Aorta (tissue), 5 donors: ENCODE results near the gene TBC1D30. TPM values are rescaled to one million over a fixed set of nuclear protein-coding genes. Genes with fewer than 3 reads are reported as not detected.

Experiments
- ATAC-seq: fragments of 200-7000 bp; cut with Tn5 transposase; one replicate; pipeline ENCODE4 v1.9.1; 2022; ENCODE audit warnings: moderate library complexity; ENCODE audit not compliant: low FRiP score
- DNase-seq, 2 donors: peaks; one replicate each; pipeline ENCODE4 v3.0.0-alpha.2; 2020
- H3K27ac ChIP-seq, 2 donors: one replicate each; pipeline ENCODE4 v1.5.1; 2013; ENCODE audit warnings: low read length in 2 of 2, mild to moderate bottlenecking in 2 of 2, moderate library complexity in 2 of 2, control low read depth in 1 of 2, inconsistent platforms in 1 of 2, low read depth in 1 of 2
- H3K27me3 ChIP-seq, 2 donors: one replicate each; pipeline ENCODE4 v1.6.1; 2013; ENCODE audit warnings: control low read depth in 1 of 2, low read length in 1 of 2, mild to moderate bottlenecking in 1 of 2, moderate library complexity in 1 of 2; ENCODE audit not compliant: insufficient read depth in 2 of 2, control insufficient read depth in 1 of 2
- H3K36me3 ChIP-seq, 2 donors: one replicate each; pipeline ENCODE4 v1.6.1; 2013; ENCODE audit warnings: control low read depth in 1 of 2, low read length in 1 of 2, mild to moderate bottlenecking in 1 of 2; ENCODE audit not compliant: insufficient read depth in 2 of 2, control insufficient read depth in 1 of 2
- H3K4me1 ChIP-seq, 2 donors: one replicate each; pipeline ENCODE4 v1.6.1; 2013; ENCODE audit warnings: low read length in 2 of 2, control low read depth in 1 of 2, mild to moderate bottlenecking in 1 of 2, moderate library complexity in 1 of 2; ENCODE audit not compliant: insufficient read depth in 2 of 2, control insufficient read depth in 1 of 2
- H3K4me3 ChIP-seq, 2 donors: one replicate each; pipeline ENCODE4 v1.5.1; 2013; ENCODE audit warnings: low read length in 2 of 2, control low read depth in 1 of 2, mild to moderate bottlenecking in 1 of 2
- H3K9me3 ChIP-seq: one replicate; pipeline ENCODE4 v1.6.1; 2013; ENCODE audit warnings: mild to moderate bottlenecking, low read length; ENCODE audit not compliant: control insufficient read depth
- WGBS, 2 donors: extraction: QIAGEN DNeasy Blood & Tissue Kit; methylation state at CpG; one replicate each; pipeline ENCODE4 v1.1.7; 2013; 5-methylcytosine and 5-hydroxymethylcytosine counted together
- intact Hi-C, 2 donors: fragments of 100-400 bp; cut with DNase I; formaldehyde crosslinking; loops; one replicate each; pipeline versions ENCODE4 v1.14.2 to v1.15.0; 2022
- polyA plus RNA-seq, 2 donors: library from polyadenylated mRNA; stranded (reverse); fragments of 200-250 nt; gene quantifications; one replicate each; pipeline ENCODE4 v1.2.3, GENCODE V29; 2013
- total RNA-seq, 2 donors: library from RNA; stranded (reverse); fragmentation: NEBNext Ultra II Directional; extraction: Animal tissue kit (Norgen Biotek cat#: 25700); gene quantifications; one replicate each; pipeline ENCODE4 v1.2.1, GENCODE V29; 2021
- donor health status: healthy with polysubstance abuse.
- donor health status: Bipolar disorder and iron deficiency.
- donor health status: DM: no; HTN: no; CAD: no.
- donor health status: DM: no; HTN: no; CAD: no.
- donor health status: DM: yes; HTN: yes; CAD: no.

Gene TBC1D30
- total and polyA plus RNA-seq, 4 donors, result 0.18 to 9.7 (median 3.0) TPM

DNA sequence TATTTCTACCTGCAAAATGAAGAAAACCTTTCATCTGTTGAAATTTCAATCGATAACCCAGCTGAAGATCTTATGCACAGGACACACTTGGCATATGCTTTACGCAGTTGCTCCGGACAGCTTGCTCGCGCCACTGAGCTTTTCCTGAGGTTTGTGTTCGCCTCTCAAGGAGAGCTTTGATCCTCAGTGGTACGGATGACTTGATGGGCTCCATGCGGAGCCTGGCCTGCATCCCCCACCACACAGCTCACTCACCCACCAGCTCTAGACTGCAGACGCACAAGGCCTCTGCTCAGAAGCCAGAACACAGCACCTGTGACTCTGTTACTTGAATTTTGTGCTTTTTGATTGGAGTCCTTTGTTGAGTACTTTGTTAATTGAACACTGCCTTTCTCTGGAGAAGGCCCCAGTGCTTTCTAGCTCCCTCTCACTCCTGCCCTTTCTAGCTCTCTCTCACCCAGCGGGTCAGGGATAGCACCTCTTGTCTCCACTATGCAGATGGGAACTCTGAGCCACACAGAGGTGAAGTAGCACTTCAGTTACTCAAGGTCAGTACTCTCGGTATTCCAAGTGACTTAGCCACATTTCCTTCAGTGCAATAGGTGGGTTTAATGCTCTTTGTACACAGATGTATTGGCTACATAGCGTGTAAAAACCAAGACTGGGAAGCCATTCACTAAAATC lies 52.1 kb downstream of the TBC1D30 start:
- intact Hi-C loops, result no loop called here
- DNase-seq (no peak), ATAC-seq (no peak)

DNA sequence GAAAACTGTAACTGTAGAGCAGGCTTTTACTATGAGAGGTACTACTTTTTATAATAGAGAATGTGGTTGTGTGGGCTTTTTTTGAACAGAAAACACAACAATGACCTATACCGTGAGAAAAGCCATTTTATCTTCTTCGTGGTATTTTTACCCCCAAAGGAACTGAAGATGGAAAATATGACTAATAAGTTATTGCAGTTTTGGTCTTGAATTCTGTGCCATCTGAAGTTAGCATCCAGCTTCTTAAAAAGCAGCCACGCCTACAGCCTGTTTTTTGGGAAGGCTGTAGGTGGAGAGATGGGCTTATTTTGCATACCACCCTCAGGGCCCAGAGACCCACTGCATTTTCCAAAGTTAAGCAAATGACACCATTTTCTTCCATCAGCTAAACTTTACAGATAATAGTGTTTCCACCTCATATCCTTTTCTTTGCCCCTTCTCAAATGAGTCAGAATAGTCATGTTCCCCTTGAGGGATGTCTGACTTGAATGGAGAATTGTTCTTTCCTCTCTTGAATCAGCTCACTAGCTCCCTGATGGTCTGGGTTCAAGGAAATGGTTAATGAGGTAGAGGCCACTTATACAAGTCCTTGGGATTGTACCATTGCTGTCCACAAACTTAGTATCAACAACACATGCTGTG lies 53.0 kb downstream of the TBC1D30 start:
- intact Hi-C loops, result no loop called here
- WGBS, 2 donors, result 53 to 55% methylated on average over 3 of the region's 3 CpGs

More for the DNA sequence above, 52.1 kb downstream of the TBC1D30 start:
- WGBS, 2 donors, result 89 to 93% methylated on average over 12 of the region's 12 CpGs
- Histone ChIP-seq H3K4me1 (no peaks in the 10 kb centered on the region), H3K27ac (no peak overlapping the region), H3K9me3 (peaks cover 2% of the 10 kb centered on the region), H3K27me3 (no peaks in the 10 kb centered on the region), H3K4me3 (no peak overlapping the region), H3K36me3 (no peaks in the 10 kb centered on the region)

DNA sequence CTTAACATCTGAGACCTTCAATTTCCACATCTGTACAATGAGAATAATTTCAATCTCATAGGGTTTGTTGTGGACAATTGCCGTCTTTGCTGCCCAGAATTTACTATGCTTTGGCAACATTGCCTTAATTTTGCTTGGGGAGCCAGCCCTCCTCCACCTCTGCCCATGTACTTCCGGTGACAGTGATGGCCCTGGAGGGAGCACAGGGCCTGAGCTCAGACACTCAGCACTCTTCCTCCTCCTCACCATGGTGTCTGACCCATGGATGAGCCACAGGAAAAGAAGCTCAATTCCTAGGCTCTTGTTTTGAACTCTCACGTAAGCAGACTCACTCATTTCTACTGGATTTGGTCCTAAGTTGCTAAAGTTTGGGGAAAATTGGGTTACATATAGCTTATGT lies 58.2 kb downstream of the TBC1D30 start:
- no peak for DNase-seq
- peaks cover 2% of the 10 kb centered on the region for H3K9me3 ChIP-seq
- 87 to 91% methylated on average over 3 of the region's 3 CpGs for WGBS, 2 donors
- no peaks in the 10 kb centered on the region for H3K36me3 ChIP-seq
- no peak overlapping the region for H3K27ac ChIP-seq
- ATAC-seq, result no peak
- intact Hi-C loops, result no loop called here
- no peaks in the 10 kb centered on the region for H3K27me3 ChIP-seq
- no peaks in the 10 kb centered on the region for H3K4me1 ChIP-seq
- H3K4me3 ChIP-seq, result no peak overlapping the region

More for the DNA sequence above, 53.0 kb downstream of the TBC1D30 start:
- Histone ChIP-seq H3K36me3 (no peaks in the 10 kb centered on the region), H3K4me3 (no peak overlapping the region), H3K27me3 (no peaks in the 10 kb centered on the region), H3K27ac (no peak overlapping the region), H3K4me1 (no peaks in the 10 kb centered on the region), H3K9me3 (peaks cover 2% of the 10 kb centered on the region)
- no peak for ATAC-seq
- DNase-seq, result no peak

DNA sequence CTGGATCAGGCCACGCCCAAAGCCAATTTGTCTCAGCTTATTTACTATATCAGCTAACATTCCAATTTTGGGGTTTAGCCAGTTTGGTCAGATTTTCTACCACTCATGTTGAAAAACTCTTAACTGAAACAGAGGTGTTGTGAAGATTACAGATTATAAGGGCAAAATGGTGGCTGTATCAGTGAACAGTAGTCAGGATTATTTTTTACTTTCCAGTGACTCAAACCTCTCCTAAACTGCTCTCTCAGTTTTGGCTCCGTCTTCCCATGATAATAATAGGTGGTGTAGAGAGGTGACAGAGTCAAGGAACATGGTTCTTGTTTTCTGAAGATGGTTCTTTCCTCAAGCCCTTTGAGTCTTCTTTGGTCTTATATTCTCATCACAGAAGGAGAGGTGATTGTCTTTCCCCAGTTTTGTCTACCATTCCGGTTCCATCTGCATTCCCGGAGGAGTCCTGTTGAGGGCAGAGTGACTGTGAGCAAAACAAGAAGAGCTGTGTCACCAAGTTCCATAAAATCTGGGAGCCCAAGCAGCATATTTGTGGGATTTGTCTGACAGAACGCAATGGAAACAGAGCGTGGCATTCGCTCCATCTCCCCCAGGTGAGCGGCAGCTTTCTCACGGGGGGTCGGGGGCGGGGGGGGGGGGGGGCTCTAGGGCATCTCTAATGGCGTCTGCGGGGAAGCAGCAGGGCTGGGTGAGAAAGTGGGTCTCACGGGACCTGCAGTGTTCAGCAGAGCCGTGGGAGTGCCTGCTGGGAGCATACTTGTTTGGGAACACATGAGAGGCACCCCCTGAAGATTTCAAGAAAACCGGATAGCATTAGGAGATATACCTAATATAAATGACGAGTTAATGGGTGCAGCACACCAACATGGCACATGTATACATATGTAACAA lies 59.1 kb downstream of the TBC1D30 start:
- ATAC-seq (no peak), DNase-seq (no peak)
- WGBS, 2 donors, result 71 to 73% methylated on average over 17 of the region's 17 CpGs
- H3K27me3 ChIP-seq, result no peaks in the 10 kb centered on the region
- H3K9me3 ChIP-seq, result peaks cover 2% of the 10 kb centered on the region
- no peaks in the 10 kb centered on the region for H3K36me3 ChIP-seq
- no peak overlapping the region for H3K4me3 ChIP-seq
- intact Hi-C loops, result no loop called here
- no peak overlapping the region for H3K27ac ChIP-seq
- H3K4me1 ChIP-seq, result no peaks in the 10 kb centered on the region

DNA sequence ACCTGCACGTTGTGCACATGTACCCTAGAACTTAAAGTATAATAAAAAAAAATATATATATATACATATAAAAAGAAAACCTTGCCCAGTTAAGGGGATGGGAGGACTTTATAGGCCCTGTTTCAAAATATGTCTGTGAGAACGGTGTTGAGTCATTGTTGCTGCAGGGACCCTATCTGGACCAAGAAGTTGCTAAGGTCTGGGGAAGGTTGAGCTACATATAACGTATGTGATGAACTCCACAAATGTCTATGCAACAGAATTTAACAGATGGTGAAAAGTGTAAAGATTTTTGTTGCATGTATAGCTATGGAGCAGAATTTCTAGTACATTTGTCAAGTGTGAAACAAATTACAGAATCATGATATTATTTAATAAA lies 59.7 kb downstream of the TBC1D30 start:
- Histone ChIP-seq H3K9me3 (peaks cover 2% of the 10 kb centered on the region), H3K27ac (no peak overlapping the region), H3K27me3 (no peaks in the 10 kb centered on the region), H3K4me3 (no peak overlapping the region), H3K4me1 (no peaks in the 10 kb centered on the region), H3K36me3 (no peaks in the 10 kb centered on the region)
- ATAC-seq, result no peak
- intact Hi-C loops, result no loop called here
- 74 to 76% methylated on average over 3 of the region's 3 CpGs for WGBS, 2 donors
- DNase-seq, result no peak

DNA sequence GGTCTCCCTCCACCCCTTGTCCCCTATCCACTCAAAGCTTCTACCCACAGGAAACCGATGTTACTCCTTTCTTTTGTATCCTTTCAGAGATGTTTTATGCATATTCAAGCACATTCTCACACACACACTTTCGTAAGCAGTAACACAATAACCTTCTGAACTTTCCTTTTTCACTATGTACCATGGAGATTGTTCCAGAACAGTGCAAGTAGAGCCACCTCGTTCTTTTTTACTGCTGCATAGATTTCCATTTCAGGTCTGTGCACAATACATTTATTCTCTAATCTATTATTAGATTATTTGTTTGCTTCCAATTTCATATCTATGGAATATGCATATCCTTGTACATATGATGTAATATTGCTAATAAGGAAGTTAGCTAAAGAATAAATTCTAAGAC lies 60.3 kb downstream of the TBC1D30 start:
- Histone ChIP-seq H3K36me3 (no peaks in the 10 kb centered on the region), H3K9me3 (peaks cover 2% of the 10 kb centered on the region), H3K27me3 (no peaks in the 10 kb centered on the region), H3K27ac (no peak overlapping the region), H3K4me1 (no peaks in the 10 kb centered on the region), H3K4me3 (no peak overlapping the region)
- intact Hi-C loops, result no loop called here
- ATAC-seq (no peak), DNase-seq (no peak)
- WGBS, 2 donors, result 92 to 97% methylated on average over 3 of the region's 3 CpGs

DNA sequence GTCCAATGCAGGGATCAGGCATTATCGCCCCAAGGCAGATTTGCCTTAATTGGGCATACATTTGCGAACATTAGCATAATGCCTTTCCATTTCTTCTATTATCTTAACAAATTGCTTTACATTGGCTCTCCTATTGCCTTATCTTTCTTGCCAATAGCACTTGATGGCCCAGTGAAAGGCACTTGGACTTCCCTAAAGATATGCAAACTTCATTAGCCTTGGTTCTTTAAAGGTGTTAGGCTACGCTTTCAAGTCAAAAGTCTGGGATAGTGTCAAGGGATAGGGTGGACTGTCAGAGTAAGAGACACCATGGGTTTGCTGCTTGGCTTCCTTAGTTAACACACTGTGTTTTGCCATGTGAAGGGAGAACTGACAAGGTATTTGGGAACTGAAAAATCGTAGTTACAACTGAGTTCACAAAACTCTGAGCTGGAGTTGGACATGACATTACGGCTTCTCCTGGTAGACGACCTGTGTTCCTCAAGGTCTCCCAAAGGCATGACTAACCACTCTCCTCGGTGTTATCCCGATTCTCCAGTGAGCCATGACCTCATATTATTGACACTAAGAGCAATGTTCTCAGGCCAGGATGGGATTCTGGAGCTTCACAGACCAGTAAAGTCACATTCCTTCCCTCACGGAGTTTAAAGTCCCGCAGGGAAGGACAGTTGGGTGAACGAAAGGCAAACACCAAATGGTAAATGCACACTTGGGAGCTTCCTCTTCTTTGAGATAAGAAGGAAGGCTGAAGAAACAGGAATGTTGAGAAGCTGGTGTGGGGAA lies 65.2 kb downstream of the TBC1D30 start:
- no peak overlapping the region for H3K27ac ChIP-seq
- intact Hi-C loops, result loop anchor here (5.0 to 10.0 kb wide), 5 partner anchors 233 to 1218 kb away; partner anchors contain the start of gene WIF1 (in 2 of the 2)
- H3K27me3 ChIP-seq, result no peaks in the 10 kb centered on the region
- no peaks in the 10 kb centered on the region for H3K4me1 ChIP-seq
- no peaks in the 10 kb centered on the region for H3K9me3 ChIP-seq
- 40 to 43% methylated on average over 11 of the region's 11 CpGs for whole genome bisulfite sequencing, 2 donors
- ATAC-seq, result no peak
- no peak for DNase-seq
- no peak overlapping the region for H3K4me3 ChIP-seq
- no peaks in the 10 kb centered on the region for H3K36me3 ChIP-seq

DNA sequence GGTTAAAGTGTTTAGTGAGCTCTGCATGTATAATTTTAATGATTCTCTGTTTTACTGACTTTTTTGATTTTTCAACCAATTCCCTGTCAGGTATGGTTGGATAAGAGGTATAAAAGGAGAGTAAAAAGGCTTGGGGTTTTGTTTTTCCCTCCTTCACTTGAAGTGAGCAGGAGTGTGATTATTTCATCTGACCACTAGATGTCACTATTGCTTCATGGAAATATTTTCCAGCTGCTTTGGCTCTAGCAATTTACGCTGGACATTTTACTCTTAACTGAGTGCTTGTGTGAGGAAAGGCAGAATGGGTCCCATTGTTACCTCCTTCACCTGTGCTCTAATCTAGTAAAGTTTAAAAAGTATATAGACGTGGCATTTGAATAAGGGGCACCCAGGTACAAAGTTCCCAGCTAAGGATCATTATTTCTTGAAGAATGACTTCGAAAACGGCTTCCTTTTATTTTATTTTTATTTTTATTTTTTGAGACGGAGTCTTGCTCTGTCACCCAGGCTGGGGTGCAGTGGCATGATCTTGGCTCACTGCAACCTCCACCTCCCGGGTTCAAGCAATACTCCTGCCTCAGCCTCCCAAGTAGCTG lies 66.5 kb downstream of the TBC1D30 start:
- ATAC-seq, result peak; percentile 84
- no peaks in the 10 kb centered on the region for H3K36me3 ChIP-seq
- no peak overlapping the region for H3K27ac ChIP-seq
- intact Hi-C loops, result loop anchor here (5.0 to 10.0 kb wide), 5 partner anchors 231 to 1216 kb away; partner anchors contain the start of gene WIF1 (in 2 of the 2)
- H3K4me1 ChIP-seq, result no peaks in the 10 kb centered on the region
- DNase-seq, result no peak
- H3K4me3 ChIP-seq, result no peak overlapping the region
- no peaks in the 10 kb centered on the region for H3K27me3 ChIP-seq
- H3K9me3 ChIP-seq, result no peaks in the 10 kb centered on the region
- 47 to 54% methylated on average over 6 of the region's 6 CpGs for WGBS, 2 donors
